Liver (tissue), 9 donors: ENCODE measurements around the gene ACADS. TPM values are rescaled to one million over a fixed set of nuclear protein-coding genes. Genes with fewer than 3 reads are reported as not detected.

ENCODE experiments used
- DNase-seq: peaks from one replicate; pipeline ENCODE4 v3.0.0-alpha.2; 2017; ENCODE audit warnings: low spot score
- H3K27ac ChIP-seq, 2 donors: one replicate each; pipeline ENCODE4 v1.7.0; 2013; ENCODE audit warnings: inconsistent platforms in 2 of 2, low read length in 2 of 2, control low read depth in 1 of 2, low read depth in 1 of 2, mild to moderate bottlenecking in 1 of 2
- H3K27me3 ChIP-seq, 4 donors: one replicate each; pipeline versions ENCODE4 v1.6.1 to v1.7.0; 2013; ENCODE audit warnings: low read length in 3 of 4, inconsistent platforms in 1 of 4, mild to moderate bottlenecking in 1 of 4, moderate library complexity in 1 of 4; ENCODE audit not compliant: control insufficient read depth in 4 of 4, insufficient read depth in 4 of 4
- H3K36me3 ChIP-seq, 4 donors: one replicate each; pipeline versions ENCODE4 v1.6.1 to v1.7.0; 2013; ENCODE audit warnings: low read length in 3 of 4, mild to moderate bottlenecking in 3 of 4, low read depth in 1 of 4, moderate library complexity in 1 of 4; ENCODE audit not compliant: control insufficient read depth in 4 of 4, insufficient read depth in 3 of 4
- H3K4me1 ChIP-seq, 4 donors: one replicate each; pipeline versions ENCODE4 v1.6.1 to v1.7.0; 2013; ENCODE audit warnings: low read length in 3 of 4, mild to moderate bottlenecking in 3 of 4, moderate library complexity in 1 of 4; ENCODE audit not compliant: control insufficient read depth in 4 of 4, insufficient read depth in 4 of 4
- H3K4me3 ChIP-seq, 3 donors: one replicate each; pipeline versions ENCODE4 v1.6.1 to v1.7.0; 2013; ENCODE audit warnings: low read length in 3 of 3, control low read depth in 1 of 3, low read depth in 1 of 3, mild to moderate bottlenecking in 1 of 3
- H3K9ac ChIP-seq, 2 donors: one replicate each; pipeline ENCODE4 v1.7.0; 2013; ENCODE audit warnings: low read length in 2 of 2, mild to moderate bottlenecking in 2 of 2, moderate library complexity in 2 of 2, control low read depth in 1 of 2, low read depth in 1 of 2
- H3K9me3 ChIP-seq, 4 donors: one replicate each; pipeline versions ENCODE4 v1.6.1 to v1.7.0; 2013; ENCODE audit warnings: low read length in 3 of 4; ENCODE audit not compliant: control insufficient read depth in 4 of 4
- CTCF ChIP-seq: fragments of 150-350 bp; IDR thresholded peaks from 2 replicates; pipeline ENCODE4 v1.5.1; 2017; ENCODE audit warnings: improper control_type of control experiment, low read depth, low read length; ENCODE audit not compliant: missing input control
- EGR1 ChIP-seq, 2 donors: IDR thresholded peaks; 2 replicates each; pipeline ENCODE4 v1.6.1; 2016 to 2018; ENCODE audit warnings: antibody characterized with exemption in 2 of 2, low read depth in 2 of 2
- FOXA1 ChIP-seq: IDR thresholded peaks from 2 replicates; pipeline ENCODE4 v1.6.1; 2016; ENCODE audit warnings: antibody characterized with exemption
- FOXA2 ChIP-seq: IDR thresholded peaks from 2 replicates; pipeline ENCODE4 v1.6.1; 2016; ENCODE audit warnings: antibody characterized with exemption
- GABPA ChIP-seq, 2 donors: IDR thresholded peaks in 1 of 2; conservative IDR thresholded peaks in 1 of 2; 2 replicates each; pipeline ENCODE4 v1.6.1; 2016; ENCODE audit warnings: antibody characterized with exemption in 2 of 2, mild to moderate bottlenecking in 1 of 2, moderate library complexity in 1 of 2
- HNF4A ChIP-seq, 2 donors: conservative IDR thresholded peaks; 2 replicates each; pipeline ENCODE4 v1.6.1; 2016; ENCODE audit warnings: antibody characterized with exemption in 2 of 2, mild to moderate bottlenecking in 2 of 2
- HNF4G ChIP-seq: IDR thresholded peaks from 2 replicates; pipeline ENCODE4 v1.6.1; 2016; ENCODE audit warnings: antibody characterized with exemption
- JUND ChIP-seq, 2 donors: IDR thresholded peaks; 2 replicates each; pipeline ENCODE4 v1.6.1; 2016; ENCODE audit warnings: antibody characterized with exemption in 2 of 2
- NR2F2 ChIP-seq: IDR thresholded peaks from 2 replicates; pipeline ENCODE4 v1.6.1; 2016; ENCODE audit warnings: antibody characterized with exemption
- RAD21 ChIP-seq, 2 donors: IDR thresholded peaks; 2 replicates each; pipeline ENCODE4 v1.6.1; 2016; ENCODE audit warnings: antibody characterized with exemption in 2 of 2, mild to moderate bottlenecking in 2 of 2
- REST ChIP-seq: IDR thresholded peaks from 2 replicates; pipeline ENCODE4 v1.6.1; 2016; ENCODE audit warnings: antibody characterized with exemption, mild to moderate bottlenecking
- RXRA ChIP-seq, 2 donors: IDR thresholded peaks; 2 replicates each; pipeline ENCODE4 v1.6.1; 2017 to 2018; ENCODE audit warnings: antibody characterized with exemption in 2 of 2, mild to moderate bottlenecking in 1 of 2
- SP1 ChIP-seq: IDR thresholded peaks from 2 replicates; pipeline ENCODE4 v1.6.1; 2018; ENCODE audit warnings: antibody characterized with exemption, mild to moderate bottlenecking
- TAF1 ChIP-seq: conservative IDR thresholded peaks from 2 replicates; pipeline ENCODE4 v1.6.1; 2016; ENCODE audit warnings: antibody characterized with exemption, mild to moderate bottlenecking
- YY1 ChIP-seq: IDR thresholded peaks from 2 replicates; pipeline ENCODE4 v1.6.1; 2016; ENCODE audit warnings: antibody characterized with exemption, mild to moderate bottlenecking
- WGBS: extraction: QIAGEN DNeasy Blood & Tissue Kit; methylation state at CpG from one replicate; pipeline ENCODE4 v1.1.7; 2013; 5-methylcytosine and 5-hydroxymethylcytosine counted together
- polyA plus RNA-seq, 2 donors: library from polyadenylated mRNA; stranded (reverse) in 1 of 2; unstranded in 1 of 2; fragments of 200-250 nt in 1 of 2; fragments of >200 nt in 1 of 2; fragmentation: Nextera tagmentation in 1 of 2; extraction: Ambion mirVana in 1 of 2; gene quantifications; one replicate each; pipeline versions ENCODE4 v1.2.1 to v1.2.3, GENCODE V29; 2013 to 2015
- total RNA-seq, 2 donors: library from RNA; depleted of rRNA; stranded (reverse); fragments of >200 nt; gene quantifications; one replicate each; pipeline ENCODE4 v1.2.3, GENCODE V29; 2014
- TF ChIP-seq, protein P1 (sequence below): IDR thresholded peaks from 2 replicates; pipeline ENCODE4 v1.6.1; 2016; ENCODE audit warnings: antibody characterized with exemption
- TF ChIP-seq, protein P2 (sequence below): IDR thresholded peaks from 2 replicates; pipeline ENCODE4 v1.6.1; 2016; ENCODE audit warnings: antibody characterized with exemption
- TF ChIP-seq, protein P3 (sequence below): IDR thresholded peaks from 2 replicates; pipeline ENCODE4 v1.6.1; 2016; ENCODE audit warnings: antibody characterized with exemption
- donor health status: healthy.
- donor health status: healthy.
- donor health status: healthy.
- donor health status: healthy.
- donor health status: healthy.

Gene ACADS
- total and polyA plus RNA-seq, 4 donors: 54.2 to 162 (median 127) TPM

DNA sequence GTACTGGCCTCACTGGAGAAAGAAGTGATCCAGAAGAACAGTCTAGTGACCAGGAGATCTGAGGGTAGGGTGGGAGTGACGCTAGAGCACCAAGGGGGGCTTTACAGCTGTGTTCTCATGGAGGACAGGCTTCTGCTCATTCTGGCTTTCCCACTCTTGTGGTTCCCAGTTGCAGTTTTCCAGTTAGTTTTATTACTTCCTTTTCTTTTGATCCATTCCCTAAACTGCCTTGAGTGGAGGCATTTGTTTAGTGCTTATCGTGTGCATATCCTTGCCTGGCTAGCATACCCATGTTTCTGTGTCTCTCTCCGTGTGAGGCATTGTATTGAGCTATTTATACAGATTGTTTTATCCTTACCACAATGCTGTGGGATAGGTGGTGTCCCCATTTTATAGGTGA lies 34.6 kb upstream of the ACADS start:
- Histone ChIP-seq H3K9me3 (no peaks in the 10 kb centered on the region), H3K4me1 (peaks cover 9 to 58% (median 48%) of the 10 kb centered on the region in 4 donors), H3K27ac (peak overlapping the region; percentile 40 to 63), H3K27me3 (no peaks in the 10 kb centered on the region), H3K9ac (no peak overlapping the region), H3K36me3 (peaks cover 4 to 19% (median 13%) of the 10 kb centered on the region in 4 donors), H3K4me3 (no peak overlapping the region)
- no peak for DNase-seq
- 60% methylated on average over 3 of the region's 3 CpGs for WGBS
- TF ChIP-seq, protein P1, sequence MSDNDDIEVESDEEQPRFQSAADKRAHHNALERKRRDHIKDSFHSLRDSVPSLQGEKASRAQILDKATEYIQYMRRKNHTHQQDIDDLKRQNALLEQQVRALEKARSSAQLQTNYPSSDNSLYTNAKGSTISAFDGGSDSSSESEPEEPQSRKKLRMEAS: no peak
- TF ChIP-seq TAF1: no peak

- H3K9me3 ChIP-seq: no peaks in the 10 kb centered on the region
- peak overlapping the region; percentile 12 to 46 for H3K27ac ChIP-seq
- no peak for DNase-seq
- 49% methylated on average over 11 of the region's 11 CpGs for WGBS
- peaks cover 10 to 57% (median 46%) of the 10 kb centered on the region in 4 donors for H3K4me1 ChIP-seq
- H3K27me3 ChIP-seq: no peaks in the 10 kb centered on the region
- no peak overlapping the region for H3K4me3 ChIP-seq
- H3K36me3 ChIP-seq: peaks cover 9 to 33% (median 29%) of the 10 kb centered on the region in 4 donors
- no peak overlapping the region for H3K9ac ChIP-seq
- TF ChIP-seq FOXA1 (no peak), YY1 (peak; percentile 49), RXRA (IDR thresholded peaks at IDR 0.05) (peak; percentile 64 to 83), HNF4A (conservative IDR thresholded peaks at IDR 0.05) (peak; percentile 34 to 50), RAD21 (IDR thresholded peaks at IDR 0.05) (no peak), FOXA2 (no peak), CTCF (no peak), REST (no peak), NR2F2 (peak; percentile 26), GABPA (IDR thresholded peaks at IDR 0.05 in 1 of 2, conservative IDR thresholded peaks at IDR 0.05 in 1 of 2) (peak in 1 of 2 donors; percentile 36), SP1 (no peak), HNF4G (no peak), JUND (IDR thresholded peaks at IDR 0.05) (peak in 1 of 2 donors; percentile 59), EGR1 (IDR thresholded peaks at IDR 0.05; ENCODE audit: low read depth in 2 of 2) (no peak), TAF1 (no peak)
- TF ChIP-seq, protein P2, sequence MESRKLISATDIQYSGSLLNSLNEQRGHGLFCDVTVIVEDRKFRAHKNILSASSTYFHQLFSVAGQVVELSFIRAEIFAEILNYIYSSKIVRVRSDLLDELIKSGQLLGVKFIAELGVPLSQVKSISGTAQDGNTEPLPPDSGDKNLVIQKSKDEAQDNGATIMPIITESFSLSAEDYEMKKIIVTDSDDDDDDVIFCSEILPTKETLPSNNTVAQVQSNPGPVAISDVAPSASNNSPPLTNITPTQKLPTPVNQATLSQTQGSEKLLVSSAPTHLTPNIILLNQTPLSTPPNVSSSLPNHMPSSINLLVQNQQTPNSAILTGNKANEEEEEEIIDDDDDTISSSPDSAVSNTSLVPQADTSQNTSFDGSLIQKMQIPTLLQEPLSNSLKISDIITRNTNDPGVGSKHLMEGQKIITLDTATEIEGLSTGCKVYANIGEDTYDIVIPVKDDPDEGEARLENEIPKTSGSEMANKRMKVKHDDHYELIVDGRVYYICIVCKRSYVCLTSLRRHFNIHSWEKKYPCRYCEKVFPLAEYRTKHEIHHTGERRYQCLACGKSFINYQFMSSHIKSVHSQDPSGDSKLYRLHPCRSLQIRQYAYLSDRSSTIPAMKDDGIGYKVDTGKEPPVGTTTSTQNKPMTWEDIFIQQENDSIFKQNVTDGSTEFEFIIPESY: no peak
- TF ChIP-seq, protein P1: no peak
- TF ChIP-seq, protein P3, sequence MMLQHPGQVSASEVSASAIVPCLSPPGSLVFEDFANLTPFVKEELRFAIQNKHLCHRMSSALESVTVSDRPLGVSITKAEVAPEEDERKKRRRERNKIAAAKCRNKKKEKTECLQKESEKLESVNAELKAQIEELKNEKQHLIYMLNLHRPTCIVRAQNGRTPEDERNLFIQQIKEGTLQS: no peak
These were observed 33.0 kb upstream of the ACADS start for GRCh38 chr12:120692524-120693033.
